ENCODE results near the gene OR5L2. TPM values are rescaled to one million over a fixed set of nuclear protein-coding genes. Genes with fewer than 3 reads are reported as not detected.
"Not testable (repeated sequence)": the region's sequence is repeated elsewhere in the genome, so short reads cannot be mapped to it uniquely, and the experiment has no call there.

The OR5L2 gene
- total RNA-seq (2014; rRNA removed; shearing (Covaris generic)), result not detected in 2 replicates

DNA sequence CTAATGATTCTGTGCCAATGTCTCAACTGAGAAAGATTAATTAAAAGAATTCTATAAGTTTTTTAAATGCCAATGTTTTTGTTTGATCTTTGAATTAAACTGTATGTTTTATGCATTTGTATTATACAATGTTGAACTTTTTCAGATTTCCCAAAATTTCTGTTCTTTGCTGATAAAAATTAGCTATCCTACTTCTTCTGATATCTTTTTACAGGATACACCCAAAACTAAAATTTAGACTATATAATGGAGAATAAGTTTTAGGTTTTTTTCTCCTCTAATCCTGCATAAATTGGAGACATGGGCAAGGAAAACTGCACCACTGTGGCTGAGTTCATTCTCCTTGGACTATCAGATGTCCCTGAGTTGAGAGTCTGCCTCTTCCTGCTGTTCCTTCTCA, at the start of gene OR5L2:
Gene OR5L2, plus strand, starts transcription at position 301 of the 400 bp plus-strand sequence. Its CDS starts 0 bp downstream, at position 301.
- DNase-seq (ENCODE audit: low read depth), result no peak

GRCh38 chr11:55791606-55792005, 35.4 kb upstream of the OR5L2 start:
- DNase-seq (ENCODE audit: low read depth), result no peak

DNA sequence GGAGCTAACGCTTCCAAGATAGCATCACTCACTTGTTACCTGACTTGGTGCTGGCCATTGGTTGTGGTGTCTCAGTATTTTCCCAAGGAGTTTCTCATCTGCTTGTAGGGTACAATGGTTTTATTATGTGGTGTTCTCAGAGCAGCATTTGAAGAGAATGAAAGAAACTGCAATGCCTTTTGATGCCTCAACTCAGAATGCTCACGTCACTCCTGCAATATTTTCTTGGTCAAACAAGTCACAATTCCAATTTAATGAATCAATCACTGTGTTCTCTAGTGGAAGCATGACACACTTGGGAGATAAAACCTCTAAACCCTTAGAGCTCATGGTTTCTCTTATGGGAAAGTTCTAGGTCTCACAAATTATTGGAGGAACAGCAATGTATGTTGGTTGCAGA, 33.7 kb upstream of the OR5L2 start:
- no peak for DNase-seq (ENCODE audit: low read depth)

DNA sequence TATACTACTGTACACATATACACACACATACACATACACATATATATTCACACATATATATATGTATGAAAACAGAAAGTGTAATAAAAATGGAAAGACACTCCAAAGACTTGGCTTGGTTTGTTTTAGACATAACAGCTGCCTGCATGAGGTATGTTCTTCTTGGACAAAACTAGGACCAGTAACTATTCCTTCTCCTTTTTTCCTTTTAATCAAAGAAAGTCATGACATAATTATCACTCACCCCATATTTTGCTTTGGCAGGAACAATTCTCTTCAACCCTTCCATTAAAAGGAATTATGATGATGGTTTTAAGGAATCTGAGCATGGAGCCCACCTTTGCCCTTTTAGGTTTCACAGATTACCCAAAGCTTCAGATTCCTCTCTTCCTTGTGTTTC, 31.8 kb upstream of the OR5L2 start, which contains the start of gene OR5D14:
Gene OR5D14, plus strand, starts transcription at position 301 of the 400 bp plus-strand sequence. Its CDS starts 0 bp downstream, at position 301.
- DNase-seq (ENCODE audit: low read depth), result no peak

DNA sequence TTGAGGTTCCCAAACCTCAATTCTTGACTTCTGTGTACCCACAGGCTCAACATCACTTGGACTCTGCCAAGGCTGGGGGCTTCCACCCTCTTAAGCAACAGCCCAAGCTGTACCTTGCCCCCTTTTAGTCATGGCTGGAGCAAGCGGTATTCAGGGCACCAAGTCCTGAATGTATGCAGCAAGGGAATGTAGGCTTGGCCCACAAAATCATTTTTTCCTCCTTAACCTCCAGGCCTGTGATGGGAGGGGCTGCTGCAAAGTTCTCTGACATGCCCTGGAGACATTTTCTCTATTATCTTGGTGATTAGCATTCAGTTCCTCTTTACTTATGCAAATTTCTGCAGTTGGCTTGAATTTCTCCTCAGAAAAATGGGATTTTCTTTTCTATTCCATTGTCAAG, 20.8 kb upstream of the OR5L2 start:
- no peak for DNase-seq (ENCODE audit: low read depth)

GRCh38 chr11:55811067-55811466, 16.0 kb upstream of the OR5L2 start, which contains the start of gene OR5L1:
OR5L1 (plus strand) TSS chr11:55811367; CDS start chr11:55811467, 100 bp downstream.
- no peak for DNase-seq (ENCODE audit: low read depth)

DNA sequence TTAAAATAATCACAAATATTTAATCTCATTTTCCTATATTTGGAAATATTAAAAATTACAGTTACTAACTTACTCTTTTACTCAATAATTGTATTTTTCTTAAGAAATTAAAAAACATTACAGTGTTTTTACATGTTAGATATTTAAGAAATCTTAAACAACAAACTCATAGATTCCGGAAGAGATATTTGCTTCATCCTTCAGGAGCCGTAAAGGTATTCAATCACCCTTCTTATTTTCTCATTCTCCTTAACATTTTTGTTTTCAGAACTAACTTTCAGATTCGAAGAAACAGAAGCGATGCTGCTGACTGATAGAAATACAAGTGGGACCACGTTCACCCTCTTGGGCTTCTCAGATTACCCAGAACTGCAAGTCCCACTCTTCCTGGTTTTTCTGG, 7.7 kb upstream of the OR5L2 start, which contains the start of gene OR5D18:
Gene OR5D18, plus strand, starts transcription at position 301 of the 400 bp plus-strand sequence. Its CDS starts 0 bp downstream, at position 301.
- DNase-seq (ENCODE audit: low read depth), result no peak

- DNase-seq (ENCODE audit: low read depth), result no peak
These were observed 11.4 kb downstream of the OR5L2 start, which contains the start of gene OR5D16 for GRCh38 chr11:55838452-55838851. OR5D16 (plus strand) TSS chr11:55838752; CDS start chr11:55838752, 0 bp downstream.

DNA sequence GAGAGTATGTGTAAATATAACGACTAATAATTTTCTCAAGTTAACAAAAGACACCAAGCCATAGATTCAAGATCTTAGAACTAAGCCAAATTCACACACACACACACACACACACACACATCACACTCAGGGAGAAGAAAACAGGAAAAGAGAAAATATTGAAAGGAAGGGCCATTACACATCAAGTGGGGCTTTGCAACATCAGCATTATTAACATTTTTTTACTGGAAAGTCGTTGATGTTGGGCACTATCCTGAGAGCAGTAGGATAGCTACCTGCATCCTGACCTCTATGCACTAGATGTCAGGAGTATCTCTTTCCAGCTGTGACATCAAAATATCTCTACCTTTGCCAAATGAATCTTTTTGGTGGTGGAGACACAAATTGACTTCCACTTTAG, 20.4 kb downstream of the OR5L2 start:
- DNase-seq (ENCODE audit: low read depth), result no peak

DNA sequence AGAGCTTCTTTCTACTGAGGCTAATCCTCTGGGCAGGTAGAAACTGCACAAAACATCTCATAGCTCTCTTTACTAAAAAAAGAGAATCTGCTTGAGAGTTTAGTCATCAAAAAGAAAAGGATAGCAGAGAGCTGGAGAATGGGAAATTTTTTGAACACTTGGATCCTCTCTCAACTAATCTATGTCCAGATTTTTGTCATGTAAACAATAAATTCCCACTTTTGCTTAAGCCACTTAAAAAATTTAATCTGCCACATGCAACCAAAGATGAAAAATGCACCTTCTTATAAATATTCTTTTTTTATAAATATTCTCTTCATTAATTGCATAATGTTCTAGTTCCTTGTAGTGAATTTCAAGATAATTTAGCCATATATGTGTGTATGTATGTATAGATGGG, 22.0 kb downstream of the OR5L2 start:
- DNase-seq (ENCODE audit: low read depth), result no peak

DNA sequence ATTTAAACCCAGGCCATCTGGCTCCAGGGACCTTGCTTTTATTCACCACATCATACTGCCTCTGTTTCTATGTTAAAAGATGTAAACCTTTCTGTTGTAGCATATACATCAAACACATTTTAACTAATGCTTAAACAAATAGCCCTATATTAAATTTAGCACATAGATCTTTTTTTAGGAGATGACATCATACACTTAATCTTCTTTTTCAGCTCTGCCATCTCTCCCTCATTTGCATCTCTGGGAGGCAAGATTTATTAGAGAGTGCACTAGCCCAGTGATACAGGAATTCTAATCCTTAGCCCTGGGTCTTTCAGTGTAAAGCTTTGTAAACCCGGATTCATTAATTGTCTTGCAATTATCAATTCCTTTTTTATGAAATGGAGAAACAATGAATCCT, 25.1 kb downstream of the OR5L2 start:
- no peak for DNase-seq (ENCODE audit: low read depth)

DNA sequence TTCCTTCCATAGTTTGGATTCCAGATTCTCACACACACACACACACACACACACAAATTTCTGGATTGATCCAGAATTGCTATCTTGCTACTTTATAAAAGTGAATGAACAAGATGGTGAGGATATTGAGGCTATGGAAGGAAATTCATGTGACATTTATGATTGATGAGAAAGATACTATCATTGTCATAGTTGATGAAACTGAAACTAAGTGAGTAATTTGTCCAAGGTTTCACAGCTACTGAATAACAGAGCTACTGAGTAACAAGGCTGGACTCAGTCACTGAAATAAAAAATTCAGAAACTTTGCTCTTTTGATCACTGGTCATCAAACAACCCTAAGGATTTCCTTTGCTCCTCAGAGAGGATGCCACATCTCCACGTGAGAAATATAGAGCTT, 27.7 kb downstream of the OR5L2 start:
- DNase-seq (ENCODE audit: low read depth), result no peak

DNA sequence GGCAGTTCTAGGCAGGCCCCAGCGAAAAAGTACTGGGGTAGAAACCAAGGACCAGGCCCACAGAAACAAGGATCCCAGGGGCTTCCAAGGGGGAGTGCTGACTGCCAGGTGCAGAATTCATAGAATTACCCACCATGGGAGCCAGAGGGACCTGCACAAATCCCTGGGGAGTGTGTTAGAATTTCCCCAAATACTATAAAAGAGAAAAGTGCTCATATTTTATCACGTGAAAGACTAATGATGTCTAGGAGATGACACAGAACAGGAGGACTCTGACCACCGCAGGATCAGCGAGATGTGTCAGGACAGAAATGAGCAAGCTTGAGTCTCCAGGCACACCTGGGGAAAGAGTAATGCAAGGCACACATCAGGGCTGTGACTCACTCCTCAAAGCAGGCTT, 40.3 kb downstream of the OR5L2 start:
- not testable (repeated sequence) for DNase-seq (ENCODE audit: low read depth)

DNA sequence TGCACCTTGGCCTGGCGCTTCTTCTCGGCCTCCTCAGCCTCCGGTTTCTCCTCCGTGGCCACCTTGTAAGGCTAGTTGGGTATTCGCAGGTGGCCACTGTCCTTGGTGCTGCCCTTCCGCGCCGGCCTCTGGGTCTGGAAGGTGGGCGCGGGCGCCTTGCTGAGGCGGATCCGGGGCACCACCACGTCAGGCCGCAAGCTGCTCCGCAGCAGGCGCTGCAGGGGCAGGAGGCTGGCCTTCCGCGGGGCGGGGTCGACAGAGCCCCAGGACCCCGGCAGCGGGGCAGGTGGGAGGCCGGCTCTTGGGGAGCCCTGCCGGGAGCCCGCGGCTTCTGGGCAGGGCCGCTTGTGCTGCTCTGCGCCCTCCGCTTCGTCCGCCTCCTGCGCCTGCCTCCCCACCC, 45.7 kb downstream of the OR5L2 start:
- DNase-seq (ENCODE audit: low read depth), result not testable (repeated sequence)

DNA sequence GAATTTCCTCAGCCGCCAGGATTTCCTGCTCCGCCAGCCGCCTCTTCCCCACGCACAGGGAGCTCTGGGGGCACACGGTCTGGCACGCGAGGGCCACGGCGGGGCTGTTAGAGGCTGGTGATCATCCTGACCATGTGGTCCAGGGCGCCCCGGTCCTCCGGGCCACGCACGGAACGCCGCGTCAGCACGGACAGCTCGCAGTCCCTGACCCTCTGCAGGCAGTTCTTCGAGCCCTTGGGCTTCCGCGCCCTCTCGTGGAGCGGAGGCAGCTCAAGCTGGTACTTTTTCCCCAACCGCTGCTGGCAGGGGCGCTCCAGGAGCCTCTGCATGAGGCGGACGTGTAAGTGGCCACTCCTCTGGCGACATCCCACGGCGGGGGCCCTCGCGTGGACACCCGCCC, 46.1 kb downstream of the OR5L2 start:
- not testable (repeated sequence) for DNase-seq (ENCODE audit: low read depth)

Other genes with a start within 250 kb of the OR5L2 start
- gene OR4C11, start 219.6 kb upstream of the OR5L2 start, total RNA-seq (2014; rRNA removed; shearing (Covaris generic)), result not detected in 2 replicates
- not detected in 2 replicates for gene OR4P4, start 192.1 kb upstream of the OR5L2 start, total RNA-seq (2014; rRNA removed; shearing (Covaris generic))
- gene OR4S2, start 178.9 kb upstream of the OR5L2 start, total RNA-seq (2014; rRNA removed; shearing (Covaris generic)), result not detected in 2 replicates
- not detected in 2 replicates for gene OR4C6, start 165.0 kb upstream of the OR5L2 start, total RNA-seq (2014; rRNA removed; shearing (Covaris generic))
- gene OR5D13, start 53.8 kb upstream of the OR5L2 start, total RNA-seq (2014; rRNA removed; shearing (Covaris generic)), result not detected in 2 replicates
- gene OR5D14, start 31.7 kb upstream of the OR5L2 start, total RNA-seq (2014; rRNA removed; shearing (Covaris generic)), result not detected in 2 replicates
- gene OR5L1, start 15.9 kb upstream of the OR5L2 start, total RNA-seq (2014; rRNA removed; shearing (Covaris generic)), result not detected in 2 replicates
- not detected in 2 replicates for gene OR5D18, start 7.6 kb upstream of the OR5L2 start, total RNA-seq (2014; rRNA removed; shearing (Covaris generic))
- not detected in 2 replicates for gene OR5D16, start 11.5 kb downstream of the OR5L2 start, total RNA-seq (2014; rRNA removed; shearing (Covaris generic))
- not detected in 2 replicates for gene TRIM51, start 56.1 kb downstream of the OR5L2 start, total RNA-seq (2014; rRNA removed; shearing (Covaris generic))
- not detected in 2 replicates for gene OR5W2, start 87.4 kb downstream of the OR5L2 start, total RNA-seq (2014; rRNA removed; shearing (Covaris generic))
- gene OR5I1, start 109.2 kb downstream of the OR5L2 start, total RNA-seq (2014; rRNA removed; shearing (Covaris generic)), result not detected in 2 replicates
- not detected in 2 replicates for gene OR10AG1, start 142.7 kb downstream of the OR5L2 start, total RNA-seq (2014; rRNA removed; shearing (Covaris generic))
- gene OR5F1, start 167.4 kb downstream of the OR5L2 start, total RNA-seq (2014; rRNA removed; shearing (Covaris generic)), result not detected in 2 replicates
- not detected in 2 replicates for gene OR5AS1, start 200.4 kb downstream of the OR5L2 start, total RNA-seq (2014; rRNA removed; shearing (Covaris generic))

All from M059J (cell line).